Gastrocnemius medialis (tissue), 4 donors: ENCODE measurements around the gene THSD4.

Experiments
- POLR2A ChIP-seq, 2 donors: fragments of 450-650 bp; IDR thresholded peaks; one replicate each; pipeline ENCODE4 v1.6.1; 2017; ENCODE audit warnings: antibody characterized with exemption in 2 of 2, mild to moderate bottlenecking in 2 of 2, moderate library complexity in 2 of 2
- TF ChIP-seq, protein P1 (sequence below), 5 experiments: fragments of 450-650 bp in 3 of 5; fragments of 200-600 bp in 2 of 5; sonication (generic) in 2 of 5; IDR thresholded peaks in 4 of 5; conservative IDR thresholded peaks in 1 of 5; 1 replicate in 4 of 5; 2 replicates in 1 of 5; pipeline ENCODE4 v1.5.1; 2016 to 2019; ENCODE audit warnings: antibody characterized with exemption in 5 of 5, mild to moderate bottlenecking in 3 of 5, moderate library complexity in 3 of 5

DNA sequence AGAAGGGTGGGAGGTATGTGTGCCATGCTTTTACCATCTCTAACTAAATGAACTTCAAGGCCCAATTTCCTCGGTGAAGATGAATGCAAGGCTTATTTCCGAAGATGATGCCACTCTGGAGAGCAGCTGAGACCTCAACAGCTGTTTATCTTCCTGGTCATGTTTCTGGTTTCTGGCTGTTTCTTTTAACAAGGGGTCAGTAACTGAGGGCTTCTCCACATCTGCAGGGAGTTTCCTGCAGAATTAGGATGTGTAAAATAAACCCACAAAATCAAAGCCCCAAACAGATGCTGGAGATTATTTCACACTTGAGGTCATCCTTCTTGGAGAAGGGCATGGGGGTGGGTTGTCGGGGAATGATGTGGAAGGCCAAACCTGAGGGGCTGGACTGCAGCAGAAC is 220.3 kb downstream of the THSD4 start:
- TF ChIP-seq, protein P1, sequence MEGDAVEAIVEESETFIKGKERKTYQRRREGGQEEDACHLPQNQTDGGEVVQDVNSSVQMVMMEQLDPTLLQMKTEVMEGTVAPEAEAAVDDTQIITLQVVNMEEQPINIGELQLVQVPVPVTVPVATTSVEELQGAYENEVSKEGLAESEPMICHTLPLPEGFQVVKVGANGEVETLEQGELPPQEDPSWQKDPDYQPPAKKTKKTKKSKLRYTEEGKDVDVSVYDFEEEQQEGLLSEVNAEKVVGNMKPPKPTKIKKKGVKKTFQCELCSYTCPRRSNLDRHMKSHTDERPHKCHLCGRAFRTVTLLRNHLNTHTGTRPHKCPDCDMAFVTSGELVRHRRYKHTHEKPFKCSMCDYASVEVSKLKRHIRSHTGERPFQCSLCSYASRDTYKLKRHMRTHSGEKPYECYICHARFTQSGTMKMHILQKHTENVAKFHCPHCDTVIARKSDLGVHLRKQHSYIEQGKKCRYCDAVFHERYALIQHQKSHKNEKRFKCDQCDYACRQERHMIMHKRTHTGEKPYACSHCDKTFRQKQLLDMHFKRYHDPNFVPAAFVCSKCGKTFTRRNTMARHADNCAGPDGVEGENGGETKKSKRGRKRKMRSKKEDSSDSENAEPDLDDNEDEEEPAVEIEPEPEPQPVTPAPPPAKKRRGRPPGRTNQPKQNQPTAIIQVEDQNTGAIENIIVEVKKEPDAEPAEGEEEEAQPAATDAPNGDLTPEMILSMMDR (IDR thresholded peaks at IDR 0.05 in 4 of 5, conservative IDR thresholded peaks at IDR 0.05 in 1 of 5) = no peak
- no peak for TF ChIP-seq POLR2A (IDR thresholded peaks at IDR 0.05)
